GM12874 (cell line): ENCODE measurements around the gene CFAP298.

Experiments used
- CTCF ChIP-seq: IDR thresholded peaks from 2 replicates; pipeline ENCODE4 v1.5.1; 2011; ENCODE audit warnings: low read depth, mild to moderate bottlenecking, control low read depth, low read length, moderate library complexity; ENCODE audit not compliant: insufficient read depth

Gene CFAP298

GRCh38 chr21:32612075-32612998 lies at the start of gene CFAP298:
Gene CFAP298, minus strand, starts transcription at chr21:32612377. Its CDS starts 134 bp downstream, at chr21:32612243.
- no peak for TF ChIP-seq CTCF

- TF ChIP-seq CTCF: no peak
Measured at GRCh38 chr21:32658524-32658923, 46.3 kb upstream of the CFAP298 start.

- TF ChIP-seq CTCF: peak; percentile 69
Measured at GRCh38 chr21:32653326-32653901, 41.2 kb upstream of the CFAP298 start.

- no peak for TF ChIP-seq CTCF
Measured at GRCh38 chr21:32648165-32648564, 36.0 kb upstream of the CFAP298 start.

DNA sequence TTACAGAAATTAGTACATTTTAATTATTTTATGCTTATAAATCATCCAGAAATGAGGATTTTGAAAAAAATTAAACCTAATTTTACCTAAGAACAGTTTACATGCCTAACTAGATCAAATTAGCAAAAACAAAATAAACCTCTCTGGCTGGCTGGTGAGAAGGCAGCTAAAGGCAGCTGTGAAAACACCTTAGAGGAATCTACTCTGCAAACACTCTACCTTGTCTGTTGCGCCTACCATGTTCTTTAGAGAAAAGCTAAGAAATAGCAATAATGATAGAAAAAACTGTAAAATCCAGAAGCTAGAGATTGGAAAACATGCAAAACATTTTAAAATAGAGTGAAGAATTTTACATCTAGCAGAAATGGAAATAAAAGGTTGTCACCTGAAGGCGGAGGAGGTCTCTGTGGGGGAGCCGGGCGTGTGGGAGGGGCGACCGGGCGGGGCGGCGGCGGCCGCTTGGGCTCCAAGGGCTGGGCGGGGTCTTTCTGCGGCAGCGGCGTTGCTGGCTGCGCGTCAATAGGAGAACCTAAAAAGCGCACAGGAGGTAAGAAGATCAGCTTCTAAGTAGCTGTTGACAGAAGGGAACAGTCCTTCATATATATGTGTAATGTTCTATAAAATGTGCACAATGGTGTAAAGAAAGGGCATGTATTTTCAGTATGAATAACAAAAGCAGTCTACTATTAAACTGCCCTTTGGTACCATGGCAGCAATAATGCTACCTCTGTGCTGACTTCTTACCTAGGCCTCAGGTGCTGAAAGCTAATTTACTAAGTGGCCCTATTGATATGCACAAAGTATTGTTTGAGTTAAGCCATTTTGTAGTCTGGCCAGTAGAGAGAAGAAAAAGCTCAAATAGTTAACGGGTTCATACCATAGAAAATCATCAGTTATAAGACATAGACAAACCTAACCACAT lies 33.3 kb upstream of the CFAP298 start:
- TF ChIP-seq CTCF: no peak

DNA sequence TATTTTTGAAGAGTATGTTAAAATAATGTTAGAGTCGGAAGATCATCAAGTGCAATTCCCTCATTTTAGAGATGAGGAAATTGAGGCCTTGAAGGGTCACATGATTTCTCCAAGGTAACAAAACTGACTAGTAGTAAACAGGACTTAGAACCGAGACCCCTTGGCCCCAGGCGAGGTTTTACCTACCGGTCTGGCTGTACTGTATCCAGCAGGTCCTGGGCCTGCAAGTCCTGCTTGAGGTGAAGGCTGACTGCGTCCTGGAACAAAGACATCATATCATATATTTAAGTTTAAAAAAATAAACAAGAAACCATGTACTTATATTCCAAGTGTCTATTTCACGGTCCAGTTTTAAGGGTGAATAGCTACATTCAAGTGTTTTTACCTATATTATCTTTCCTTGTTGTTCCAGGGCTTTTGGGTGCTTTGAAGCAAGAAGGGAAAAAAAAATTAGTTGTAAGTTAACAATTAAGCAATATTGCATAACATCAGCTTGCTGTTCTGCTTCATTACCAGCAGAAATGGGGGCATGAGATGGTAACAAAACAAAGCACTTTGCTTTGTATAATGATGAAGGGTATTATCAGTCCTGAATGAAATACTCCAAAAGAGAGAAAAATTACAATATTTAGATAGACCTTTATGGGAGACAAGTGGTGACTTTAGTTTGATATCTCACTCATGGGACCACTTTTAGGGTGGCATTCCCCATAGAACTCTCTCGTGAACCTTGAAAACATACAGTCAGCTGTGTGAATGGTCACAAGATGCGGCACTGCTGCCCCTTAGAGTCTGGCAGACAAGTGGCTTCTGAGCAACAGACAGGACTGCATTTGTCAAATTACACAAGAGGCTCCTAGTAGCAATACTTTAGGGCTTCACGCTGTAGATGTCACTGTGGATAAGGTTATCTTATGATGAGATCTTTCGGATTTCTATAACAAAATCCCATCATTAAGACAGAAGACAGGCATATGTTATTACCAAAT lies 29.8 kb upstream of the CFAP298 start:
- no peak for TF ChIP-seq CTCF
